HG03045 (cell line): ENCODE measurements around the gene DGKG.

ENCODE experiments used
- ATAC-seq: cut with Tn5 transposase; IDR thresholded peaks from one replicate; pipeline ENCODE4 v1.9.1; 2021; ENCODE audit warnings: mild to moderate bottlenecking, moderate library complexity; ENCODE audit not compliant: unreplicated experiment

DGKG gene

GRCh38 chr3:186368176-186368575 lies 6.1 kb upstream of the DGKG start:
- no peak for ATAC-seq

- no peak for ATAC-seq
These were observed 5.6 kb upstream of the DGKG start for GRCh38 chr3:186367631-186368030.

GRCh38 chr3:186366206-186366605 lies 4.2 kb upstream of the DGKG start:
- ATAC-seq: no peak

- no peak for ATAC-seq
These were observed 3.4 kb upstream of the DGKG start for GRCh38 chr3:186365202-186365974.

- ATAC-seq: no peak
These were observed 954 bp upstream of the DGKG start for GRCh38 chr3:186362988-186363387.

- no peak for ATAC-seq
These were observed 456 bp upstream of the DGKG start for GRCh38 chr3:186362537-186362842.

GRCh38 chr3:186361246-186361761 lies 730 bp downstream of the DGKG start:
- ATAC-seq: no peak

- no peak for ATAC-seq
These were observed 1.3 kb downstream of the DGKG start for GRCh38 chr3:186360779-186361178.

GRCh38 chr3:186359078-186359477 lies 3.0 kb downstream of the DGKG start:
- no peak for ATAC-seq

- no peak for ATAC-seq
These were observed 5.9 kb downstream of the DGKG start for GRCh38 chr3:186356152-186356551.

- no peak for ATAC-seq
These were observed 7.9 kb downstream of the DGKG start for GRCh38 chr3:186354100-186354499.

GRCh38 chr3:186352369-186352768 lies 9.7 kb downstream of the DGKG start:
- no peak for ATAC-seq

GRCh38 chr3:186342197-186342596 lies 19.8 kb downstream of the DGKG start:
- no peak for ATAC-seq

GRCh38 chr3:186340204-186340603 lies 21.8 kb downstream of the DGKG start:
- no peak for ATAC-seq

GRCh38 chr3:186339180-186339918 lies 22.7 kb downstream of the DGKG start:
- ATAC-seq: no peak

- ATAC-seq: no peak
These were observed 28.8 kb downstream of the DGKG start for GRCh38 chr3:186333256-186333655.

- no peak for ATAC-seq
These were observed 31.1 kb downstream of the DGKG start for GRCh38 chr3:186330772-186331460.

GRCh38 chr3:186329589-186329988 lies 32.4 kb downstream of the DGKG start:
- ATAC-seq: no peak

- no peak for ATAC-seq
These were observed 34.0 kb downstream of the DGKG start for GRCh38 chr3:186327912-186328487.

GRCh38 chr3:186322761-186323160 lies 39.3 kb downstream of the DGKG start:
- ATAC-seq: no peak

- no peak for ATAC-seq
These were observed 40.3 kb downstream of the DGKG start for GRCh38 chr3:186321746-186322145.
